DOHH2 (cell line): ENCODE results near the gene ATP8A2.

ENCODE experiments used
- H3F3A ChIP-seq: fragments of 200-600 bp; sonication (generic), shearing (Covaris generic); 2 replicates; pipeline ENCODE4 v1.6.0; 2016; ENCODE audit warnings: antibody characterized with exemption, mild to moderate bottlenecking; ENCODE audit not compliant: control insufficient read depth, insufficient read depth
- H3K27ac ChIP-seq: fragments of 200-600 bp; sonication (generic); 2 replicates; pipeline ENCODE4 v1.5.1; 2014; ENCODE audit warnings: low read depth, mild to moderate bottlenecking, low read length, moderate library complexity
- H3K27me3 ChIP-seq: fragments of 200-600 bp; sonication (generic); 2 replicates; pipeline ENCODE4 v1.6.1; 2014; ENCODE audit warnings: mild to moderate bottlenecking, low read length, mixed read lengths; ENCODE audit not compliant: control insufficient read depth
- H3K36me3 ChIP-seq: fragments of 200-600 bp; sonication (generic); 2 replicates; pipeline ENCODE4 v1.6.1; 2014; ENCODE audit warnings: mild to moderate bottlenecking, low read length, moderate library complexity, mixed read lengths; ENCODE audit not compliant: control insufficient read depth
- H3K4me1 ChIP-seq: fragments of 200-600 bp; sonication (generic); 2 replicates; pipeline ENCODE4 v1.6.1; 2014; ENCODE audit warnings: mild to moderate bottlenecking, low read length, mixed read lengths; ENCODE audit not compliant: control insufficient read depth
- H3K4me2 ChIP-seq: fragments of 200-600 bp; sonication (generic); 2 replicates; pipeline ENCODE4 v1.6.0; 2014; ENCODE audit warnings: mild to moderate bottlenecking, low read length, moderate library complexity
- H3K4me3 ChIP-seq: fragments of 200-600 bp; sonication (generic); 2 replicates; pipeline ENCODE4 v1.5.1; 2014; ENCODE audit warnings: mild to moderate bottlenecking, low read length, mixed read lengths
- H3K79me2 ChIP-seq: fragments of 200-600 bp; sonication (generic); 2 replicates; pipeline ENCODE4 v1.6.1; 2014; ENCODE audit warnings: mild to moderate bottlenecking, low read length, mixed read lengths; ENCODE audit not compliant: control insufficient read depth
- H3K9me2 ChIP-seq: fragments of 200-600 bp; sonication (generic); replicated peaks from 2 replicates; pipeline ENCODE4 v1.6.1; 2014; ENCODE audit warnings: mild to moderate bottlenecking, low read length, mixed read lengths; ENCODE audit not compliant: control insufficient read depth
- H3K9me3 ChIP-seq: fragments of 200-600 bp; sonication (generic); 2 replicates; pipeline ENCODE4 v1.6.1; 2014; ENCODE audit warnings: antibody characterized with exemption, low read length, mixed read lengths; ENCODE audit not compliant: control insufficient read depth, insufficient read depth
- H4K20me1 ChIP-seq: fragments of 200-600 bp; sonication (generic); 2 replicates; pipeline ENCODE4 v1.6.0; 2014; ENCODE audit warnings: low read depth, mild to moderate bottlenecking, antibody characterized with exemption, low read length, moderate library complexity; ENCODE audit not compliant: control insufficient read depth, insufficient read depth
- CTCF ChIP-seq: fragments of 200-600 bp; sonication (generic); IDR thresholded peaks from one replicate; pipeline ENCODE4 v1.5.1; 2014; ENCODE audit warnings: antibody characterized with exemption, mild to moderate bottlenecking, low read depth, low read length; ENCODE audit not compliant: poor library complexity, severe bottlenecking
- EZH2phosphoT487 ChIP-seq: fragments of 200-600 bp; sonication (generic); IDR thresholded peaks from 2 replicates; pipeline ENCODE4 v1.6.1; 2017; ENCODE audit warnings: borderline replicate concordance, mild to moderate bottlenecking, antibody characterized with exemption, low read length, moderate library complexity, mixed read lengths

The ATP8A2 gene

GRCh38 chr13:25619897-25620296, 248.1 kb downstream of the ATP8A2 start:
- no peaks in the 10 kb centered on the region for H4K20me1 ChIP-seq
- H3K79me2 ChIP-seq, result no peaks in the 10 kb centered on the region
- no peaks in the 10 kb centered on the region for H3K27me3 ChIP-seq
- H3K9me3 ChIP-seq, result no peaks in the 10 kb centered on the region
- H3K4me1 ChIP-seq, result no peaks in the 10 kb centered on the region
- H3K9me2 ChIP-seq, result no peaks in the 10 kb centered on the region
- no peaks in the 10 kb centered on the region for H3F3A ChIP-seq
- no peak overlapping the region for H3K4me2 ChIP-seq
- TF ChIP-seq CTCF (no peak), EZH2phosphoT487 (no peak)
- H3K27ac ChIP-seq, result no peak overlapping the region
- no peaks in the 10 kb centered on the region for H3K36me3 ChIP-seq
- no peak overlapping the region for H3K4me3 ChIP-seq

GRCh38 chr13:25625414-25625813, 253.6 kb downstream of the ATP8A2 start:
- no peaks in the 10 kb centered on the region for H3K27me3 ChIP-seq
- no peaks in the 10 kb centered on the region for H3F3A ChIP-seq
- H3K4me1 ChIP-seq, result no peaks in the 10 kb centered on the region
- H4K20me1 ChIP-seq, result no peaks in the 10 kb centered on the region
- no peak for TF ChIP-seq EZH2phosphoT487
- no peak for TF ChIP-seq CTCF
- no peak overlapping the region for H3K4me3 ChIP-seq
- no peaks in the 10 kb centered on the region for H3K79me2 ChIP-seq
- no peak overlapping the region for H3K4me2 ChIP-seq
- H3K9me3 ChIP-seq, result no peaks in the 10 kb centered on the region
- H3K9me2 ChIP-seq, result no peaks in the 10 kb centered on the region
- H3K36me3 ChIP-seq, result no peaks in the 10 kb centered on the region
- no peak overlapping the region for H3K27ac ChIP-seq

- Histone ChIP-seq H3K4me1 (no peaks in the 10 kb centered on the region), H3K79me2 (no peaks in the 10 kb centered on the region), H4K20me1 (no peaks in the 10 kb centered on the region), H3K9me2 (no peaks in the 10 kb centered on the region), H3F3A (no peaks in the 10 kb centered on the region), H3K9me3 (no peaks in the 10 kb centered on the region), H3K4me2 (no peak overlapping the region), H3K36me3 (no peaks in the 10 kb centered on the region), H3K27me3 (no peaks in the 10 kb centered on the region), H3K4me3 (no peak overlapping the region), H3K27ac (no peak overlapping the region)
- no peak for TF ChIP-seq EZH2phosphoT487
These were observed 258.6 kb downstream of the ATP8A2 start for GRCh38 chr13:25630329-25630900.

DNA sequence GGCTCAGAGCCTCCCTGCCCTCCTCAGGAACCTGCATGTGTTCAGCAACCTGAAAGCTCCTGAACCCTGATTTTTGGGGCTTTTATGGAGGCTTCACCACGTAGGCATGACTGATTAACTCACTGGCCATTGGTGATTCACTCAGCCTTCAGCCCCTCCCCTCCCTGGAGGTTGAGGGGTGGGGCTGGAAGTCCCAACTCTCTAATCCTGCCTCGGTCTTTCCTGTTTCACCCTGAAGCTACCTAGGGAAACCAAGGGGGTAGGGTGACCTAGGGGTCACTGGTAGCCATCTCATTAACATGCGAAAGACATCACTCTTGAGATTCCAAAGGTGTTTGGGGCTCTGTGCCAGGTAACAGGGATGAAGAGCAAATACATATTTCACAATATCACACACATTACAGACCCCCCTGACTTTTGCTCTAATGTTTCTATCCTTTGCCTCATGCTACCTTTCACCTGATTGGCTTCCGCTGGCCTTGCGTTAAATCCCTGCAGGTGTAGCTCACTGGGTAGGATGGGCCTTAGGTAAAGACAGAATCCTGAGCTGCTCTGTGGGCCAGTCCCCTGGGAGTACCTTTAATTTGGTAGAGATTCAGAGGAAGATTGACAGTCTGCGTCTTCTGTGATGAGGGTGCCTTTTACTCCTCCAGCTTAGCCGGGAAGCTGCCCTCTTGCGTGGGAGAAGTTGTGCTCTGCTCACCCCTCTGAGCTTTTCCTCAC, 260.6 kb downstream of the ATP8A2 start:
- Histone ChIP-seq H3K4me3 (no peak overlapping the region), H3F3A (no peaks in the 10 kb centered on the region), H3K9me3 (no peaks in the 10 kb centered on the region), H3K36me3 (no peaks in the 10 kb centered on the region), H3K79me2 (no peaks in the 10 kb centered on the region), H4K20me1 (no peaks in the 10 kb centered on the region), H3K27ac (no peak overlapping the region), H3K27me3 (no peaks in the 10 kb centered on the region), H3K4me1 (no peaks in the 10 kb centered on the region), H3K9me2 (no peaks in the 10 kb centered on the region), H3K4me2 (no peak overlapping the region)
- TF ChIP-seq CTCF (no peak), EZH2phosphoT487 (no peak)
